Lung (tissue), 12 donors: Measurements from ENCODE around the gene MAU2. TPM values are rescaled to one million over a fixed set of nuclear protein-coding genes. Genes with fewer than 3 reads are reported as not detected.

Experiments used
- ATAC-seq: fragments of 200-7000 bp; cut with Tn5 transposase; one replicate; pipeline ENCODE4 v1.9.1; 2020; ENCODE audit warnings: moderate number of reproducible peaks; ENCODE audit not compliant: insufficient read depth, low FRiP score
- DNase-seq, 3 donors: peaks; one replicate each; pipeline ENCODE4 v3.0.0-alpha.2; 2013 to 2017
- H3K27ac ChIP-seq, 2 donors: one replicate each; pipeline ENCODE4 v1.5.1; 2013; ENCODE audit warnings: mild to moderate bottlenecking in 2 of 2, moderate library complexity in 2 of 2, control low read depth in 1 of 2, inconsistent platforms in 1 of 2, low read depth in 1 of 2, low read length in 1 of 2
- H3K27me3 ChIP-seq, 3 donors: one replicate each; pipeline ENCODE4 v1.5.1; 2013; ENCODE audit warnings: low read length in 2 of 3; ENCODE audit not compliant: control insufficient read depth in 3 of 3, insufficient read depth in 3 of 3
- H3K36me3 ChIP-seq, 4 donors: one replicate each; pipeline ENCODE4 v1.5.1; 2013; ENCODE audit warnings: low read length in 4 of 4, mild to moderate bottlenecking in 1 of 4, moderate library complexity in 1 of 4; ENCODE audit not compliant: control insufficient read depth in 4 of 4, insufficient read depth in 4 of 4
- H3K4me1 ChIP-seq, 5 donors: one replicate each; pipeline ENCODE4 v1.5.1; 2013; ENCODE audit warnings: low read length in 5 of 5, mild to moderate bottlenecking in 2 of 5, moderate library complexity in 1 of 5; ENCODE audit not compliant: control insufficient read depth in 5 of 5, insufficient read depth in 5 of 5
- H3K4me3 ChIP-seq: one replicate; pipeline ENCODE4 v1.5.1; 2013; ENCODE audit warnings: mild to moderate bottlenecking, control low read depth, moderate library complexity
- H3K9ac ChIP-seq, 2 donors: one replicate each; pipeline ENCODE4 v1.5.1; 2013; ENCODE audit warnings: low read length in 2 of 2, control low read depth in 1 of 2; ENCODE audit not compliant: insufficient read depth in 1 of 2
- H3K9me3 ChIP-seq, 4 donors: one replicate each; pipeline ENCODE4 v1.5.1; 2013; ENCODE audit warnings: low read length in 3 of 4, mild to moderate bottlenecking in 1 of 4, moderate library complexity in 1 of 4; ENCODE audit not compliant: control insufficient read depth in 4 of 4, insufficient read depth in 3 of 4
- WGBS, 2 donors: extraction: QIAGEN DNeasy Blood & Tissue Kit; methylation state at CpG; one replicate each; pipeline ENCODE4 v1.1.7; 2013; 5-methylcytosine and 5-hydroxymethylcytosine counted together
- polyA plus RNA-seq, 2 donors: library from polyadenylated mRNA; stranded (reverse); fragments of 200-250 nt; gene quantifications; one replicate each; pipeline ENCODE4 v1.2.1, GENCODE V29; 2013
- total RNA-seq, 2 donors: library from RNA; depleted of rRNA in 1 of 2; stranded (reverse); fragments of >200 nt in 1 of 2; gene quantifications; one replicate each; pipeline ENCODE4 v1.2.1, GENCODE V29; 2014 to 2021
- TF ChIP-seq, protein P1 (sequence below): IDR thresholded peaks from 2 replicates; pipeline ENCODE4 v1.5.1; 2012; ENCODE audit warnings: mild to moderate bottlenecking; ENCODE audit errors: control extremely low read depth, extremely low read depth
- donor health status: control.
- donor health status: control.
- donor health status: Bipolar disorder and iron deficiency.
- donor health status: healthy.
- donor health status: DM: yes; HTN: yes; CAD: no.

The MAU2 gene
- total and polyA plus RNA-seq, 4 donors: 21.6 to 68.0 (median 44.5) TPM

DNA sequence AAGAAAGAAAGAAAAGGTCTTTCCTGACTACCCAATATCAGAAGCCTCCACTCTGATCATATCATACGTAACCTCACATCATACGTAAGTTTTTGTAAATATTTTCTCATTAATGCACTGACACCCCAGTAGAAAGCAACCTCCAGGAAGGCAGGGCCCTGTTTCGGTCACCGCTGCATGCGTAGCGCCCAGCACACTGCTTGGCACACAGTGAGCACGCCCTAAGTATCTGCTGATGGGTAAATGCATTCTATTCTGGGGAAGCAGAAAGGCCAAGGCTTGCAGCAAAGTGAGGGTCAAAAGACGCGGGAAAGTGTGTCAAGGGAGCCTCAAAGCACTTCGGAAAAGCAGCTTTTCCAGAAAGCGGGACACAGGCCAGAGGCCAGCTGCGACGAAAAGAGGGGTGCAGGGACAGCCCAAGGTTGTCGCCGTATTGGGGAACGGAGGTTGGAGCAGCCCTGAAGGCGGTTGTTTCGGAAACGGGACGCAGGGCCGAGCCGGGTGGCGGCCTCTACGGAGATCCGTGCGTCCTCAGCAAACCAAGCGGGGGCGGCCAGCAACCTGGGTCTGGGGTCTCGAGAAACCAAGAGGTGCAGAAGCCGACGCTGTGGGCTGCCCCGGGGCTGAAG, 783 bp upstream of the MAU2 start:
- Histone ChIP-seq H3K4me1 (peaks cover 0 to 21% (median 5%) of the 10 kb centered on the region in 5 donors), H3K27me3 (no peaks in the 10 kb centered on the region), H3K36me3 (peaks cover 3 to 27% (median 18%) of the 10 kb centered on the region in 4 donors), H3K27ac (peak overlapping the region; percentile 78 to 96), H3K9ac (peak overlapping the region; percentile 69 to 97), H3K9me3 (no peaks in the 10 kb centered on the region), H3K4me3 (peak overlapping the region; percentile 98)
- TF ChIP-seq, protein P1, sequence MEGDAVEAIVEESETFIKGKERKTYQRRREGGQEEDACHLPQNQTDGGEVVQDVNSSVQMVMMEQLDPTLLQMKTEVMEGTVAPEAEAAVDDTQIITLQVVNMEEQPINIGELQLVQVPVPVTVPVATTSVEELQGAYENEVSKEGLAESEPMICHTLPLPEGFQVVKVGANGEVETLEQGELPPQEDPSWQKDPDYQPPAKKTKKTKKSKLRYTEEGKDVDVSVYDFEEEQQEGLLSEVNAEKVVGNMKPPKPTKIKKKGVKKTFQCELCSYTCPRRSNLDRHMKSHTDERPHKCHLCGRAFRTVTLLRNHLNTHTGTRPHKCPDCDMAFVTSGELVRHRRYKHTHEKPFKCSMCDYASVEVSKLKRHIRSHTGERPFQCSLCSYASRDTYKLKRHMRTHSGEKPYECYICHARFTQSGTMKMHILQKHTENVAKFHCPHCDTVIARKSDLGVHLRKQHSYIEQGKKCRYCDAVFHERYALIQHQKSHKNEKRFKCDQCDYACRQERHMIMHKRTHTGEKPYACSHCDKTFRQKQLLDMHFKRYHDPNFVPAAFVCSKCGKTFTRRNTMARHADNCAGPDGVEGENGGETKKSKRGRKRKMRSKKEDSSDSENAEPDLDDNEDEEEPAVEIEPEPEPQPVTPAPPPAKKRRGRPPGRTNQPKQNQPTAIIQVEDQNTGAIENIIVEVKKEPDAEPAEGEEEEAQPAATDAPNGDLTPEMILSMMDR: no peak
- no peak for ATAC-seq
- 5 to 8% methylated on average over 32 of the region's 32 CpGs for WGBS, 2 donors
- peak in 1 of 3 donors; percentile 3 for DNase-seq

DNA sequence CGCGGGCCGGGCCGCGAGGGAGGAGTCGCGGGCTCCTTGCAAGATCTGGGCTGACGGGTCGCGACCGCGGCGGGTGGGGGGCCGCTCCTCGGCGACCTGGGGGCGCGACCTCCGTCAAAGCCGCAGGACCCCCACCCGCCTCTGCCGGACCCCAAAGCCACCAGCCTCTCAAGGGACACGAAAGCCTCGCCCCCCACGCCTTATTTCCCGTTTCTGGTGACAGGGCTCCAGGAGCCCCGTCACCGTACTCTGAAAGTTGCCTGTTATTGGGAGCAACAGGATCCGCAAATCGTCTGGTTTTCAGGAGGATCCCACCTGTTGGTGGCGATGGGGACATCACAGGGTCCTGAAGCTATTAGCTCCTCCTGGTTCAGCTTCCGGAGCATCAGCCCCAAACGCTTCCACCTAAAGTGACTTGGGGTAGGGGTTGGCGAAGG, 530 bp downstream of the MAU2 start:
- H3K9ac ChIP-seq: peak overlapping the region; percentile 67 to 91
- H3K27me3 ChIP-seq: no peaks in the 10 kb centered on the region
- 1% methylated on average over 34 of the region's 34 CpGs for WGBS, 2 donors
- DNase-seq: peak in 2 of 3 donors; percentile 5 to 14
- peak; percentile 5 for ATAC-seq
- peak overlapping the region; percentile 100 for H3K4me3 ChIP-seq
- peaks cover 0 to 21% (median 5%) of the 10 kb centered on the region in 5 donors for H3K4me1 ChIP-seq
- H3K36me3 ChIP-seq: peaks cover 3 to 26% (median 14%) of the 10 kb centered on the region in 4 donors
- H3K27ac ChIP-seq: peak overlapping the region; percentile 78 to 96
- no peaks in the 10 kb centered on the region for H3K9me3 ChIP-seq
- TF ChIP-seq, protein P1: no peak

DNA sequence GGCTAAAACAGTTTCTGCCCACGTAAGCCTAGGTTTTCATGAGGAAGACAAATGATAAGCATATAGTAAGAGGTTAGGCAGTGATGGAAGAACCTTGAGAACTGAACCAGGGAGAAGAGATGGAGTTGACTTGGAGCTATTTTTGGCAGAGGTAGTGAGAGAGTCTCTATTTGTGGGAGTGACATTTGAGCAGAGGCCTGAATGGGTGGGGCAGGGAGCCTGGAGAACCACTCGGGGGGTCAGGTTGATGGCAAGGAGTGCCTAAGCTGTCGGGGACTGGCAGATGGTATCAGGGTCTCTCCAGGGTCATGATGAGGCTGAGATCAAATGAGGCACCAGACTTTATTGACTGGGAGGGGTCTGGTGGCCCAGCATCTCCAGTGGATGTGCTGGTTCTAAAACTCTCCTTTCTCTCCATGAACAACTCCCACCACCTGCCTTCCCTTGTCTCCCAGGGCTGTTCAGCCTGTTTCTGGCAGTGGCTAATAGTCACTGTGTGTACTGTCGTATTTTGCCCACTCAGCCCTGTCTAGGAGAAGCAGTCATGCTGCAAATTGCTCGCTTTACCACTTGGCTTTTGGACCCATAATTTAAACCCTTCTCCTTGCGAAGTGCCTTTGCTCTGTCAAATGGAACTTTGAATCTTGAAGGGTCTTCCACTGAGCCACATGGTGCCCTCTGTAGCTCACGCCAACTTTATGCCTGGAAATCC, 3.6 kb downstream of the MAU2 start:
- TF ChIP-seq, protein P1: no peak
- Histone ChIP-seq H3K9ac (no peak overlapping the region), H3K9me3 (no peaks in the 10 kb centered on the region), H3K4me3 (no peak overlapping the region), H3K4me1 (peaks cover 0 to 17% (median 5%) of the 10 kb centered on the region in 5 donors), H3K27me3 (no peaks in the 10 kb centered on the region), H3K27ac (no peak overlapping the region), H3K36me3 (peaks cover 5 to 24% (median 15%) of the 10 kb centered on the region in 4 donors)
- ATAC-seq (no peak), DNase-seq (no peak)
- WGBS, 2 donors: 93 to 96% methylated on average over 7 of the region's 7 CpGs
